Mesodermal cell (in vitro differentiated cells): ENCODE measurements around the gene ROBO1.
A peak's percentile ranks its signal among the peaks of the same experiment; 100 is the strongest.
"Not testable (repeated sequence)": the region's sequence is repeated elsewhere in the genome, so short reads cannot be mapped to it uniquely, and the experiment has no call there.

Experiments used
- H3K27ac ChIP-seq: 2 replicates; pipeline ENCODE4 v1.7.0; 2013; ENCODE audit warnings: mild to moderate bottlenecking, low read depth, low read length, moderate library complexity; ENCODE audit not compliant: severe bottlenecking
- H3K36me3 ChIP-seq: 2 replicates; pipeline ENCODE4 v1.7.1; 2013; ENCODE audit warnings: mild to moderate bottlenecking, low read length, moderate library complexity; ENCODE audit not compliant: control insufficient read depth, insufficient read depth
- H3K4me1 ChIP-seq: one replicate; pipeline ENCODE4 v1.7.1; 2013; ENCODE audit warnings: mild to moderate bottlenecking, low read length; ENCODE audit not compliant: insufficient read depth, control insufficient read depth, poor library complexity, severe bottlenecking
- H3K4me3 ChIP-seq: 2 replicates; pipeline ENCODE4 v1.7.0; 2013; ENCODE audit warnings: low read length, control low read depth, mild to moderate bottlenecking; ENCODE audit not compliant: insufficient read depth, poor library complexity, severe bottlenecking; ENCODE audit errors: extremely low read depth
- H3K9me3 ChIP-seq: 2 replicates; pipeline ENCODE4 v1.7.1; 2013; ENCODE audit warnings: mild to moderate bottlenecking, low read length, moderate library complexity; ENCODE audit not compliant: control insufficient read depth
- WGBS, 2 experiments: methylation state at CpG; one replicate each; pipeline ENCODE4 v1.1.5; 2013; ENCODE audit warnings: missing lambda C conversion rate in 2 of 2; ENCODE audit not compliant: insufficient coverage in 2 of 2; 5-methylcytosine and 5-hydroxymethylcytosine counted together

The ROBO1 gene

GRCh38 chr3:78762121-78762520 is 1005.7 kb downstream of the ROBO1 start:
- no CpG with 5 or more reads among the region's 1 CpG for WGBS, 2 experiments
- Histone ChIP-seq H3K9me3 (no peaks in the 10 kb centered on the region), H3K4me1 (no peaks in the 10 kb centered on the region), H3K4me3 (no peak overlapping the region), H3K27ac (no peak overlapping the region), H3K36me3 (no peaks in the 10 kb centered on the region)

GRCh38 chr3:78761126-78761525 is 1006.7 kb downstream of the ROBO1 start:
- Histone ChIP-seq H3K9me3 (no peaks in the 10 kb centered on the region), H3K27ac (no peak overlapping the region)
- no CpG with 5 or more reads among the region's 2 CpGs for WGBS, 2 experiments

GRCh38 chr3:78757731-78758130 is 1010.1 kb downstream of the ROBO1 start:
- peak overlapping the region; percentile 30 for H3K27ac ChIP-seq
- H3K4me3 ChIP-seq, result no peak overlapping the region
- H3K36me3 ChIP-seq, result no peaks in the 10 kb centered on the region
- H3K9me3 ChIP-seq, result no peaks in the 10 kb centered on the region
- 53 to 70% methylated on average over 2 of the region's 4 CpGs for WGBS, 2 experiments
- H3K4me1 ChIP-seq, result peaks cover 5% of the 10 kb centered on the region

More at GRCh38 chr3:78761126-78761525, 1006.7 kb downstream of the ROBO1 start:
- no peak overlapping the region for H3K4me3 ChIP-seq
- H3K36me3 ChIP-seq, result no peaks in the 10 kb centered on the region
- no peaks in the 10 kb centered on the region for H3K4me1 ChIP-seq

GRCh38 chr3:78754066-78754743 is 1013.6 kb downstream of the ROBO1 start:
- H3K4me3 ChIP-seq, result no peak overlapping the region
- no peaks in the 10 kb centered on the region for H3K36me3 ChIP-seq
- H3K27ac ChIP-seq, result no peak overlapping the region
- peaks cover 5% of the 10 kb centered on the region for H3K4me1 ChIP-seq
- 50 to 89% methylated on average over 1 of the region's 3 CpGs for WGBS, 2 experiments
- H3K9me3 ChIP-seq, result no peaks in the 10 kb centered on the region

GRCh38 chr3:78751266-78751665 is 1016.5 kb downstream of the ROBO1 start:
- H3K4me3 ChIP-seq, result no peak overlapping the region
- no CpG with 5 or more reads among the region's 1 CpG for WGBS, 2 experiments
- no peaks in the 10 kb centered on the region for H3K36me3 ChIP-seq
- H3K27ac ChIP-seq, result no peak overlapping the region
- no peaks in the 10 kb centered on the region for H3K9me3 ChIP-seq
- peaks cover 5% of the 10 kb centered on the region for H3K4me1 ChIP-seq

- H3K4me1 ChIP-seq, H3K4me3 ChIP-seq, H3K9me3 ChIP-seq, H3K27ac ChIP-seq, H3K36me3 ChIP-seq: not testable (repeated sequence)
- no CpG with 5 or more reads among the region's 3 CpGs for WGBS, 2 experiments
These were observed 1017.5 kb downstream of the ROBO1 start for GRCh38 chr3:78750291-78750690.

- no peaks in the 10 kb centered on the region for H3K9me3 ChIP-seq
- no peak overlapping the region for H3K27ac ChIP-seq
- no peaks in the 10 kb centered on the region for H3K36me3 ChIP-seq
- H3K4me1 ChIP-seq, result no peaks in the 10 kb centered on the region
- no peak overlapping the region for H3K4me3 ChIP-seq
These were observed 1018.7 kb downstream of the ROBO1 start for GRCh38 chr3:78749056-78749455.

GRCh38 chr3:78745847-78746246 is 1022.0 kb downstream of the ROBO1 start:
- Histone ChIP-seq H3K4me1 (no peaks in the 10 kb centered on the region), H3K4me3 (no peak overlapping the region), H3K36me3 (no peaks in the 10 kb centered on the region), H3K9me3 (no peaks in the 10 kb centered on the region), H3K27ac (no peak overlapping the region)
- WGBS, 2 experiments, result 83 to 100% methylated on average over 2 to 3 of the region's 5 CpGs

- Histone ChIP-seq H3K27ac (no peak overlapping the region), H3K4me3 (no peak overlapping the region), H3K36me3 (no peaks in the 10 kb centered on the region), H3K9me3 (no peaks in the 10 kb centered on the region), H3K4me1 (peaks cover 8% of the 10 kb centered on the region)
- WGBS, 2 experiments, result no CpG with 5 or more reads among the region's 1 CpG
These were observed 1025.3 kb downstream of the ROBO1 start for GRCh38 chr3:78742491-78742890.

GRCh38 chr3:78742041-78742440 is 1025.8 kb downstream of the ROBO1 start:
- H3K27ac ChIP-seq, result no peak overlapping the region
- H3K9me3 ChIP-seq, result no peaks in the 10 kb centered on the region
- no peaks in the 10 kb centered on the region for H3K36me3 ChIP-seq
- no CpG with 5 or more reads among the region's 2 CpGs for WGBS, 2 experiments
- H3K4me1 ChIP-seq, result peaks cover 8% of the 10 kb centered on the region
- H3K4me3 ChIP-seq, result no peak overlapping the region

- peaks cover 8% of the 10 kb centered on the region for H3K4me1 ChIP-seq
- no peak overlapping the region for H3K4me3 ChIP-seq
- no peaks in the 10 kb centered on the region for H3K36me3 ChIP-seq
- H3K9me3 ChIP-seq, result no peaks in the 10 kb centered on the region
- WGBS, 2 experiments, result no CpG with 5 or more reads among the region's 1 CpG
- H3K27ac ChIP-seq, result no peak overlapping the region
These were observed 1026.6 kb downstream of the ROBO1 start for GRCh38 chr3:78741066-78741645.
